Astrocyte of the cerebellum (primary cell): ENCODE data around the gene ARHGEF4.

ENCODE experiments used
- DNase-seq: peaks from one replicate; pipeline ENCODE4 v3.0.0-alpha.2; 2011; ENCODE audit warnings: low read depth
- H3K4me3 ChIP-seq: 2 replicates; pipeline ENCODE4 v1.5.1; 2011; ENCODE audit warnings: mild to moderate bottlenecking, low read depth, low read length, moderate library complexity
- CTCF ChIP-seq: IDR thresholded peaks from 2 replicates; pipeline ENCODE4 v1.5.1; 2012; ENCODE audit warnings: low read length, low read depth, moderate library complexity, mild to moderate bottlenecking; ENCODE audit errors: missing control alignments
- in situ Hi-C: cut with HindIII; loops from 2 replicates; pipeline ENCODE4 v1.10.0; 2017; ENCODE audit warnings: low sequenced_read_pairs

The ARHGEF4 gene

GRCh38 chr2:130819226-130819607, 17.5 kb upstream of the ARHGEF4 start:
- no peak for DNase-seq
- no peak overlapping the region for H3K4me3 ChIP-seq
- TF ChIP-seq CTCF, result no peak
- in situ Hi-C loops, result no loop called here

GRCh38 chr2:130819608-130820278, 17.0 kb upstream of the ARHGEF4 start:
- peak; percentile 26 for TF ChIP-seq CTCF
- in situ Hi-C loops, result no loop called here
- H3K4me3 ChIP-seq, result no peak overlapping the region
- DNase-seq, result no peak

GRCh38 chr2:130820279-130820861, 16.3 kb upstream of the ARHGEF4 start:
- H3K4me3 ChIP-seq, result no peak overlapping the region
- no peak for TF ChIP-seq CTCF
- in situ Hi-C loops, result no loop called here
- DNase-seq, result peak; percentile 11

GRCh38 chr2:130821867-130822266, 14.8 kb upstream of the ARHGEF4 start:
- no peak for DNase-seq
- no peak overlapping the region for H3K4me3 ChIP-seq
- TF ChIP-seq CTCF, result no peak
- in situ Hi-C loops, result no loop called here

GRCh38 chr2:130822766-130823165, 13.9 kb upstream of the ARHGEF4 start:
- H3K4me3 ChIP-seq, result no peak overlapping the region
- DNase-seq, result no peak
- no peak for TF ChIP-seq CTCF
- in situ Hi-C loops, result no loop called here

- in situ Hi-C loops, result no loop called here
- H3K4me3 ChIP-seq, result no peak overlapping the region
- no peak for TF ChIP-seq CTCF
- no peak for DNase-seq
These were observed 13.4 kb upstream of the ARHGEF4 start for GRCh38 chr2:130823171-130823885.
